Measurements from ENCODE around the gene GDI1.

Gene GDI1

GRCh38 chrX:154412468-154412867 lies 24.5 kb upstream of the GDI1 start:
- CTCF ChIA-PET: interaction anchor here (0.5 to 0.6 kb wide), 2 partner anchors 11 to 104 kb away, joined by 3 to 8 read pairs; no protein-coding TSS in a partner anchor
- no peak for TF ChIP-seq CTCF (conservative IDR thresholded peaks at IDR 0.05; ENCODE audit: low read depth)
- H3K27ac ChIP-seq: peak overlapping the region; percentile 96
- no peak for DNase-seq (ENCODE audit: low spot score)
- POLR2A ChIA-PET (ENCODE audit: low non-redundant PET): no interaction called here

DNA sequence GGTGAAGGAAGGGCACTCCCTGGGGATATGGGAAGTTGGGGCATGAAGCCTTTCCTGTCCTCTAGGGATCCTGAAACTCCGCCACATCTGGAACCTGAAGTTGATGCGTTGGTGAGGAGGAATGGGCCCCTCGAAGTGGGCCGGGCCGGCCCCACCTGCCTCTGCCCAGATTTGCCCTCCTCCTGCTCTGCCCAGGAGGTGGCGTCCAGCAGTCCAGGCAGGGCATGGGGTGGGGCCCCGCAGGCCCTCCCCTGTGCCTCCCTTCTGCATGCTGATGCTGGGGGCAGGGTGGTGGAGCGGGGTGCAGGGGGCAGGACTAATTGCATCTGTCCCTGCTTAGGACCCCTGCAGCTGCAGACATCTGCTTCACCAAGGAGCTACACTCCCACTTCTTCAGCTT lies 23.8 kb upstream of the GDI1 start:
- no peak for TF ChIP-seq CTCF (conservative IDR thresholded peaks at IDR 0.05; ENCODE audit: low read depth)
- ChIA-PET POLR2A (ENCODE audit: low non-redundant PET) (no interaction called here), CTCF (interaction anchor here (0.6 kb wide), 1 partner anchor 11 kb away, joined by 8 read pairs; no protein-coding TSS in a partner anchor)
- peak overlapping the region; percentile 96 for H3K27ac ChIP-seq
- DNase-seq (ENCODE audit: low spot score): no peak

GRCh38 chrX:154417157-154417556 lies 19.8 kb upstream of the GDI1 start:
- ChIA-PET CTCF (no interaction called here), POLR2A (ENCODE audit: low non-redundant PET) (no interaction called here)
- no peak for DNase-seq (ENCODE audit: low spot score)

GRCh38 chrX:154419189-154419588 lies 17.8 kb upstream of the GDI1 start:
- POLR2A ChIA-PET (ENCODE audit: low non-redundant PET): no interaction called here
- CTCF ChIA-PET: no interaction called here
- TF ChIP-seq CTCF (conservative IDR thresholded peaks at IDR 0.05; ENCODE audit: low read depth): no peak
- H3K27ac ChIP-seq: 0 out of 2 replicates have a peak overlapping the region, but pooled peaks have one; percentile 6
- DNase-seq (ENCODE audit: low spot score): no peak

More at GRCh38 chrX:154417157-154417556, 19.8 kb upstream of the GDI1 start:
- no peak overlapping the region for H3K27ac ChIP-seq
- no peak for TF ChIP-seq CTCF (conservative IDR thresholded peaks at IDR 0.05; ENCODE audit: low read depth)

- TF ChIP-seq CTCF (conservative IDR thresholded peaks at IDR 0.05; ENCODE audit: low read depth): no peak
- DNase-seq (ENCODE audit: low spot score): no peak
- CTCF ChIA-PET: interaction anchor here (1.2 kb wide), 1 partner anchor 16 kb away, joined by 3 read pairs; no protein-coding TSS in a partner anchor
- POLR2A ChIA-PET (ENCODE audit: low non-redundant PET): no interaction called here
- H3K27ac ChIP-seq: 0 out of 2 replicates have a peak overlapping the region, but pooled peaks have one; percentile 6
Measured at GRCh38 chrX:154419688-154420401, 17.1 kb upstream of the GDI1 start.

DNA sequence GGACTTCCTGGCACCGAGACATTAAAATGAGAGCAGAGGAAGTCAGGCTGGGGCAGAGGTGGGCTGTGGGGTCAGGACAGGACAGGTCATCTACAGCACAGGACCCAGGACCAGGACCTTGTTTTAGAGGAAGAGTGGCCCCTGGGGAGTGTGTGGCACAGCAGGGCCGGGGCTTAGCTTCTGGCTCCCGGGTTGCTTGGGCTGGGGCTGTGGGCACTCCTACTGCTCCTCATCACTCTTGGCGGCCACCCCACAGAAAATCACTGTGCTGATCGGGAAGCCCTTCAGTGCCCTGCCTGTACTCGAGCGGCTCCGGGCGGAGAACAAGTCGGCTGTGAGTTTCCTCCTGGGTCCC lies 16.6 kb upstream of the GDI1 start:
- DNase-seq (ENCODE audit: low spot score): no peak
- TF ChIP-seq CTCF (conservative IDR thresholded peaks at IDR 0.05; ENCODE audit: low read depth): no peak
- no peak overlapping the region for H3K27ac ChIP-seq
- CTCF ChIA-PET: interaction anchor here (1.2 kb wide), 1 partner anchor 15 kb away, joined by 3 read pairs; no protein-coding TSS in a partner anchor
- POLR2A ChIA-PET (ENCODE audit: low non-redundant PET): no interaction called here
